Sigmoid colon (tissue), 7 donors: ENCODE results near the gene ZYG11B. TPM values are rescaled to one million over a fixed set of nuclear protein-coding genes. Genes with fewer than 3 reads are reported as not detected.

Source experiments
- DNase-seq: peaks from one replicate; pipeline ENCODE4 v3.0.0-alpha.2; 2019
- H3K27ac ChIP-seq, 4 donors: fragments of 200-600 bp; sonication (generic); one replicate each; pipeline ENCODE4 v1.5.1; 2016 to 2019; ENCODE audit warnings: mild to moderate bottlenecking in 1 of 4
- H3K27me3 ChIP-seq, 3 donors: fragments of 200-600 bp; sonication (generic); one replicate each; pipeline ENCODE4 v1.5.1; 2019; ENCODE audit warnings: mild to moderate bottlenecking in 1 of 3
- H3K36me3 ChIP-seq, 4 donors: fragments of 200-600 bp; sonication (generic); one replicate each; pipeline ENCODE4 v1.5.1; 2016 to 2019
- H3K4me1 ChIP-seq, 4 donors: fragments of 200-600 bp; sonication (generic); one replicate each; pipeline ENCODE4 v1.5.1; 2017 to 2019
- H3K4me3 ChIP-seq, 4 donors: fragments of 200-600 bp; sonication (generic); one replicate each; pipeline ENCODE4 v1.5.1; 2017 to 2019; ENCODE audit warnings: mild to moderate bottlenecking in 2 of 4, moderate library complexity in 1 of 4
- H3K9me3 ChIP-seq, 4 donors: fragments of 200-600 bp in 3 of 4; sonication (generic) in 3 of 4; one replicate each; pipeline versions ENCODE4 v1.5.1 to v1.6.1; 2013 to 2019
- CTCF ChIP-seq, 4 experiments: fragments of 450-650 bp in 3 of 4; fragments of 200-600 bp in 1 of 4; IDR thresholded peaks; one replicate each; pipeline ENCODE4 v1.5.1; 2016 to 2019; ENCODE audit warnings: antibody characterized with exemption in 4 of 4, mild to moderate bottlenecking in 3 of 4, moderate library complexity in 2 of 4
- EP300 ChIP-seq, 4 donors: sonication (generic); formaldehyde crosslinking; IDR thresholded peaks; one replicate each; pipeline ENCODE4 v1.6.1; 2017; ENCODE audit warnings: antibody characterized with exemption in 4 of 4
- POLR2A ChIP-seq, 2 donors: fragments of 450-650 bp; IDR thresholded peaks; one replicate each; pipeline ENCODE4 v1.6.1; 2016; ENCODE audit warnings: antibody characterized with exemption in 2 of 2, mild to moderate bottlenecking in 2 of 2, moderate library complexity in 2 of 2
- POLR2AphosphoS5 ChIP-seq, 4 donors: sonication (generic); formaldehyde crosslinking; IDR thresholded peaks; one replicate each; pipeline ENCODE4 v1.6.1; 2017; ENCODE audit warnings: antibody characterized with exemption in 4 of 4
- WGBS, 2 donors: extraction: QIAGEN DNeasy Blood & Tissue Kit; methylation state at CpG; one replicate each; pipeline ENCODE4 v1.1.7; 2013; 5-methylcytosine and 5-hydroxymethylcytosine counted together
- intact Hi-C: fragments of 100-400 bp; cut with DNase I; formaldehyde crosslinking; loops from one replicate; pipeline ENCODE4 v1.15.1; 2023
- polyA plus RNA-seq, 3 donors: library from polyadenylated mRNA; stranded (reverse); fragments of 200-250 nt; gene quantifications; one replicate each; pipeline ENCODE4 v1.2.3, GENCODE V29; 2013
- total RNA-seq, 4 donors: library from RNA; depleted of rRNA; stranded (reverse); fragments of >200 nt; gene quantifications; one replicate each; pipeline ENCODE4 v1.1.0, GENCODE V29; 2016
- donor health status: healthy with polysubstance abuse.
- donor health status: Bipolar disorder and iron deficiency.
- donor health status: healthy.

Gene ZYG11B
- total and polyA plus RNA-seq, 7 donors = 4.2 to 78.1 (median 55.0) TPM

DNA sequence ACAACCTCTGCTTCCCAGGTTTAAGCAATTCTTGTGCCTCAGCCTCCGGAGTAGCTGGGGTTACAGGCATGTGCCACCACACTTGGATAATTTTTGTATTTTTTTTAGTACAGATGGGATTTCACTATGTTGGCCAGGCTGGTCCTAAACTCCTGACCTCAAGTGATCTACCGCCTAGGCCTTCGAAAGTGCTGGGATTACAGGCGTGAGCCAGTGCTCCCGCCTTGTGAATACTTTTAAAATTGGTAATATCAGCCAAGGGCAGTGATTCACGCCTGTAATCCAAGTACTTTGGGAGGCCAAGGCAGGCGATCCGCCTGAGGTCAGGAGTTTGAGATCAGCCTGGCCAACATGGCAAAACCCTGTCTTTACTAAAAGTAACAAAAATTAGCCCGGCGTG, 33.7 kb downstream of the ZYG11B start:
- H3K36me3 ChIP-seq = peaks cover 10 to 40% (median 10%) of the 10 kb centered on the region in 4 donors
- 96 to 97% methylated on average over 10 of the region's 10 CpGs for WGBS, 2 donors
- no peak for DNase-seq
- intact Hi-C loops = no loop called here
- no peaks in the 10 kb centered on the region for H3K9me3 ChIP-seq
- H3K27me3 ChIP-seq = no peaks in the 10 kb centered on the region
- H3K4me3 ChIP-seq = no peak overlapping the region
- no peak overlapping the region for H3K27ac ChIP-seq
- no peaks in the 10 kb centered on the region for H3K4me1 ChIP-seq
- no peak for TF ChIP-seq EP300 (IDR thresholded peaks at IDR 0.05)
- TF ChIP-seq POLR2AphosphoS5 (IDR thresholded peaks at IDR 0.05) = no peak
- TF ChIP-seq CTCF (IDR thresholded peaks at IDR 0.05) = no peak

DNA sequence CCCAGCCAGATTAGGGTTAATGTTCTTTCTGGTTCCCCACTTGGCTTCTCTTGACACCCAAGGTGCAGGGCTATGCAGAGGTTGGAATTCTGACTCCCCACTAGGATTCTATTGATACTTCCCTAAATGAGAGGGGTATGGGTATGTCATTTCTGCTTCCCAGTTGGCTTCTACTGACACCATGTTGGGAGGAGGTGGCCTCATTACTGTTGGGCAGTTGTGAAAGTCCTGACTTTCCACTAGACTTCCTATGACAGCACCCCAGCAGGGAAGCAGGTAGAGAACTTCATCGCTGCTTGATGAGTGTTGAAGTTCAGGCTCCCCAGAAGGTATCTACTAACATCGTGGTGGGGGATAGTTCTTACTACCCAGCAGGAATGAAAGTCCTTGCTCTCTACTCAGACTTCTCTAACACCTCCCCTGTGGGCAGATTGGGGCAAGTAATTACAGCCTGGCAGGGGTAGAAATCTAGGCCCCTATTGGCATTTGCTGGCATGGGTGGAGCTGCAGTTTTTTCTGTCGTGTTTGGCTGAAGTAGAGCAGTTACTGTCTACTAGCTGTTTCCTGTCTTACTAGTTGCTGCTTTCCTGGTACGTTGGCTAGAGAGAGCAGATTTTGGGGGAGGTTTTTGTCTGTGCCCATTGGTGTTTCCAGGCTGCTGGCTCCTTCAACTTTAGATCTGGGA, 41.5 kb downstream of the ZYG11B start:
- no peak for TF ChIP-seq EP300 (IDR thresholded peaks at IDR 0.05)
- TF ChIP-seq POLR2A (IDR thresholded peaks at IDR 0.05) = no peak
- TF ChIP-seq POLR2AphosphoS5 (IDR thresholded peaks at IDR 0.05) = no peak
- TF ChIP-seq CTCF (IDR thresholded peaks at IDR 0.05) = no peak
- WGBS, 2 donors = 75 to 86% methylated on average over 4 of the region's 4 CpGs
- H3K4me1 ChIP-seq = peaks cover 0 to 21% (median 12%) of the 10 kb centered on the region in 4 donors
- H3K27me3 ChIP-seq = no peaks in the 10 kb centered on the region
- no peak overlapping the region for H3K4me3 ChIP-seq
- no peak overlapping the region for H3K27ac ChIP-seq
- intact Hi-C loops = no loop called here
- DNase-seq = no peak
- no peaks in the 10 kb centered on the region for H3K9me3 ChIP-seq
- peaks cover 0 to 21% (median 0%) of the 10 kb centered on the region in 4 donors for H3K36me3 ChIP-seq

GRCh38 chr1:52769346-52770033, 43.2 kb downstream of the ZYG11B start:
- 93 to 94% methylated on average over 4 of the region's 4 CpGs for WGBS, 2 donors

DNA sequence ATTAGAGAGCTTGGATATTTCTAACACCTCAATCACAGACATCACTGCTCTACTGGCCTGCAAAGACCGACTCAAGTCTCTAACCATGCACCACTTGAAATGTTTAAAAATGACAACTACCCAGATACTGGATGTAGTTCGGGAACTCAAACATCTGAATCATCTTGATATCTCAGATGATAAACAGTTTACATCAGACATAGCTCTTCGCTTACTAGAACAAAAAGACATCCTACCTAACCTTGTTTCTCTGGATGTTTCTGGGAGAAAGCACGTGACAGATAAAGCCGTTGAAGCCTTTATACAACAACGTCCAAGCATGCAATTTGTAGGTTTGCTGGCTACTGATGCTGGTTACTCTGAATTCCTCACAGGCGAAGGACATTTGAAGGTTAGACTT, 45.1 kb downstream of the ZYG11B start:
- Histone ChIP-seq H3K4me1 (peaks cover 0 to 17% (median 12%) of the 10 kb centered on the region in 4 donors), H3K27ac (peak overlapping the region in 1 of 4 donors; percentile 3), H3K9me3 (no peaks in the 10 kb centered on the region), H3K4me3 (no peak overlapping the region), H3K27me3 (no peaks in the 10 kb centered on the region), H3K36me3 (peaks cover 0 to 24% (median 0%) of the 10 kb centered on the region in 4 donors)
- WGBS, 2 donors = 89 to 90% methylated on average over 7 of the region's 7 CpGs
- DNase-seq = no peak
- TF ChIP-seq EP300 (IDR thresholded peaks at IDR 0.05) (no peak), POLR2A (IDR thresholded peaks at IDR 0.05) (no peak), POLR2AphosphoS5 (IDR thresholded peaks at IDR 0.05) (no peak), CTCF (IDR thresholded peaks at IDR 0.05) (no peak)
- intact Hi-C loops = no loop called here

More at GRCh38 chr1:52769346-52770033, 43.2 kb downstream of the ZYG11B start:
- Histone ChIP-seq H3K9me3 (no peaks in the 10 kb centered on the region), H3K4me1 (peaks cover 0 to 21% (median 12%) of the 10 kb centered on the region in 4 donors), H3K27me3 (no peaks in the 10 kb centered on the region), H3K4me3 (no peak overlapping the region), H3K36me3 (peaks cover 0 to 24% (median 0%) of the 10 kb centered on the region in 4 donors), H3K27ac (no peak overlapping the region)
- no peak for DNase-seq
- TF ChIP-seq POLR2AphosphoS5 (IDR thresholded peaks at IDR 0.05) = no peak
- no peak for TF ChIP-seq CTCF (IDR thresholded peaks at IDR 0.05)
- no peak for TF ChIP-seq EP300 (IDR thresholded peaks at IDR 0.05)
- TF ChIP-seq POLR2A (IDR thresholded peaks at IDR 0.05) = no peak
- intact Hi-C loops = no loop called here
